ENCODE results near the gene SAMHD1. TPM values are rescaled to one million over a fixed set of nuclear protein-coding genes. Genes with fewer than 3 reads are reported as not detected.

The SAMHD1 gene
- total and polyA plus RNA-seq, 12 donors = 14.0 to 105 (median 30.8) TPM

DNA sequence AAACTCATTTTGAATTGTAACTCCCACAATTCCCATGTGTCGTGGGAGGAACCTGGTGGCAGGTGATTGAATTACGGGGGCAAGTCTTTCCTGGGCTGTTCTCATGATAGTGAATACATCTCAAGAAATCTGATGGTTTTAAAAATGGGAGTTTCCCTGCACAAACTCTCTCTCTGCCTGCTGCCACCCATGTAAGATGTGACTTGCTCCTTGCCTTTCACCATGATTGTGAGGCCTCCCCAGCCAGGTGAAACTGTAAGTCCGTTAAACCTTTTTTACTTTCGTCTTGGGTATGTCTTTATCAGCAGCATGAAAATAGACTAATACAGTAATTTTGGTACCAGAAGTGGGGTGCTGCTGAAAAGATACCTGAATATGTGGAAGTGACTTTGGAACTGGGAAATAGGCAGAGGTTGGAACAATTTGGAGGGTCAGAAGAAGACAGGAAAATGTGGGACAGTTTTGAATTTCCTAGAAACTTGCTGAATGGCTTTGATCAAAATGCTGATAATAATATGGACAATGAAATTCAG is 41.4 kb upstream of the SAMHD1 start:
- ATAC-seq = no peak
- intact Hi-C loops (cut with DNase I) = loop anchor here in 1 of 10 donors (1.0 kb wide), 1 partner anchor 11 kb away; no protein-coding TSS in a partner anchor
- H3K9me3 ChIP-seq = peaks cover 0 to 17% (median 3%) of the 10 kb centered on the region in 11 donors

DNA sequence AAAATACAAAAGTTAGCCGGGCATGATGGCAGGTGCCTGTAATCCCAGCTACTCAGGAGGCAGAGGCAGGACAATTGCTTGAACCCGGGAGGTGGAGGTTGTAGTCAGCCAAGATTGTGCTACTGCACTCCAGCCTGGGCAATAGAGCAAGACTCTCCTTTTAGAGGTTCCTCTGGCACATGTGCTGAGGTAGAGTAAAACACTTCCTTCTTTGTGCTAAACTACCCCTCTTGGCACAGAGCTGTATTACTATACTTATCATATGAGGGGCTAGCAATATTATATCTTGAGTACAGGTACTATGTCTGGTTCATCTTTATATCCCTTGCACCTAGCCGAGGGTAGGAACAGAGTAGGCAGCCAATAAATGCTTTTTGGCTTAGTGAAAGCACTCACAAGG is 40.2 kb upstream of the SAMHD1 start:
- DNase-seq (no peak), ATAC-seq (no peak)
- Histone ChIP-seq H3K27me3 (no peaks in the 10 kb centered on the region), H3K4me1 (peaks cover 0 to 32% (median 0%) of the 10 kb centered on the region in 9 donors), H3K27ac (no peak overlapping the region), H3K36me3 (peaks cover 0 to 16% (median 0%) of the 10 kb centered on the region in 9 donors), H3K4me3 (no peak overlapping the region), H3K9me3 (peaks cover 0 to 17% (median 3%) of the 10 kb centered on the region in 11 donors)
- intact Hi-C loops (cut with DNase I) = no loop called here
- TF ChIP-seq, protein P1, sequence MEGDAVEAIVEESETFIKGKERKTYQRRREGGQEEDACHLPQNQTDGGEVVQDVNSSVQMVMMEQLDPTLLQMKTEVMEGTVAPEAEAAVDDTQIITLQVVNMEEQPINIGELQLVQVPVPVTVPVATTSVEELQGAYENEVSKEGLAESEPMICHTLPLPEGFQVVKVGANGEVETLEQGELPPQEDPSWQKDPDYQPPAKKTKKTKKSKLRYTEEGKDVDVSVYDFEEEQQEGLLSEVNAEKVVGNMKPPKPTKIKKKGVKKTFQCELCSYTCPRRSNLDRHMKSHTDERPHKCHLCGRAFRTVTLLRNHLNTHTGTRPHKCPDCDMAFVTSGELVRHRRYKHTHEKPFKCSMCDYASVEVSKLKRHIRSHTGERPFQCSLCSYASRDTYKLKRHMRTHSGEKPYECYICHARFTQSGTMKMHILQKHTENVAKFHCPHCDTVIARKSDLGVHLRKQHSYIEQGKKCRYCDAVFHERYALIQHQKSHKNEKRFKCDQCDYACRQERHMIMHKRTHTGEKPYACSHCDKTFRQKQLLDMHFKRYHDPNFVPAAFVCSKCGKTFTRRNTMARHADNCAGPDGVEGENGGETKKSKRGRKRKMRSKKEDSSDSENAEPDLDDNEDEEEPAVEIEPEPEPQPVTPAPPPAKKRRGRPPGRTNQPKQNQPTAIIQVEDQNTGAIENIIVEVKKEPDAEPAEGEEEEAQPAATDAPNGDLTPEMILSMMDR (IDR thresholded peaks at IDR 0.05) = no peak
- 94 to 98% methylated on average over 3 of the region's 3 CpGs for WGBS, 2 donors

More for the DNA sequence above, 41.4 kb upstream of the SAMHD1 start:
- Histone ChIP-seq H3K4me3 (no peak overlapping the region), H3K36me3 (peaks cover 0 to 22% (median 0%) of the 10 kb centered on the region in 9 donors), H3K27ac (no peak overlapping the region), H3K4me1 (peaks cover 0 to 32% (median 0%) of the 10 kb centered on the region in 9 donors), H3K27me3 (no peaks in the 10 kb centered on the region)
- TF ChIP-seq, protein P1 (IDR thresholded peaks at IDR 0.05) = no peak
- no peak for DNase-seq
- WGBS, 2 donors = 93 to 94% methylated on average over 4 of the region's 4 CpGs

DNA sequence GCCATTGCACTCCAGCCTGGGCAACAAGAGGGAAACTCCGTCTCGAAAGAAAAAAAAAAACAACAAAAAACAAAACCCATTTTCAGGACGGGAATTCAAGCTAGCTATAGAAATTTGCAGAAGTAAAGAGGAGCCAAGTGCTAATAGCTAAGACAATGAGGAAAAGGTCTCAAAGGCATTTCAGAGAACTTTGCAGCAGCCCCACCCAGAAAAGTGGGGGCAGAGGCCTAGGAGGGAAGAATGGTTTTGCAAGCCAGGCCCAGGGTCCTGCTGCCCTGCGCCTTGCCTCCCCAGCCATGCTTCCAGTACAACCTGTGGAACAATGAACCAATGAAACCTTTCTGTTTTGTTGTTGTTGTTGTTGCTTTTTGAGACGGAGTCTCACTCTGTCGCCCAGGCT is 38.3 kb upstream of the SAMHD1 start:
- peaks cover 0 to 17% (median 3%) of the 10 kb centered on the region in 11 donors for H3K9me3 ChIP-seq
- H3K36me3 ChIP-seq = peaks cover 0 to 3% (median 0%) of the 10 kb centered on the region in 9 donors
- 82 to 88% methylated on average over 6 of the region's 6 CpGs for WGBS, 2 donors
- no peaks in the 10 kb centered on the region for H3K27me3 ChIP-seq
- ATAC-seq (peak in 2 of 8 donors; percentile 46 to 49), DNase-seq (no peak)
- peak overlapping the region in 1 of 10 donors; percentile 16 for H3K4me3 ChIP-seq
- peak overlapping the region in 2 of 10 donors; percentile 5 to 80 for H3K27ac ChIP-seq
- H3K4me1 ChIP-seq = peaks cover 0 to 32% (median 0%) of the 10 kb centered on the region in 9 donors
- intact Hi-C loops (cut with DNase I) = no loop called here
- TF ChIP-seq, protein P1 (IDR thresholded peaks at IDR 0.05) = no peak

DNA sequence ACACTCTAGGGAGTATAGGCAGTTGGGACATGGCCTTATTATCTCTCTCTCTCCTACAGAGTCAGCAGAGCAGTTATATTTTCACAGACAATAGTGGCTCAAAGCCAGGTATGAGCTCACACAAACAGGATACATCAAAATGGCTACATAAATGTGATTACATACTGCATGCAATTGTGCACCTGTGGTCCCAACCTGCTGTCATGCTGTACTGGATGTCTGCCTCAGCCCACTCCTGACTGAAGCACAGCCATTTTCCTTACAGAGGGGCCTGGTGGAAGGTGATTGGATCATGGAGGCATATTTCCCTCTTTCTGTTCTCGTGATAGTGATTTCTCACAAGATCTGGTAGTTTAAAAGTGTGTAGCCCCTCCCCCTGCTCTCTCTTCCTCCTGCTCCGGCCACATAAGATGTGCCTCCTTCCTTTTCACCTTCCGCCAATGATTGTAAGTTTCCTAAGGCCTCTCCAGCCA is 37.0 kb upstream of the SAMHD1 start:
- TF ChIP-seq, protein P1 (IDR thresholded peaks at IDR 0.05) = no peak
- Histone ChIP-seq H3K27ac (peak overlapping the region in 3 of 10 donors; percentile 15 to 80 (median 20)), H3K9me3 (peaks cover 0 to 13% (median 3%) of the 10 kb centered on the region in 11 donors), H3K27me3 (no peaks in the 10 kb centered on the region), H3K36me3 (no peaks in the 10 kb centered on the region), H3K4me1 (peaks cover 0 to 32% (median 0%) of the 10 kb centered on the region in 9 donors), H3K4me3 (peak overlapping the region in 1 of 10 donors; percentile 16)
- WGBS, 2 donors = 59 to 60% methylated on average over 3 of the region's 3 CpGs
- intact Hi-C loops (cut with DNase I) = no loop called here
- no peak for DNase-seq
- peak in 4 of 8 donors; percentile 19 to 44 (median 36) for ATAC-seq
